ENCODE results near the gene MARCOL.
"Not testable (repeated sequence)": the region's sequence is repeated elsewhere in the genome, so short reads cannot be mapped to it uniquely, and the experiment has no call there.

The MARCOL gene

GRCh38 chr5:148268566-148268965, 30.2 kb downstream of the MARCOL start, which contains the start of gene SPINK13:
TSS of gene SPINK13 (plus strand) at chr5:148268794. CDS start at chr5:148270073, 1,279 bp downstream.
- DNase-seq: no peak

- not testable (repeated sequence) for DNase-seq
Measured at GRCh38 chr5:148275129-148275528, 36.8 kb downstream of the MARCOL start.

GRCh38 chr5:148280893-148281292, 42.6 kb downstream of the MARCOL start:
- not testable (repeated sequence) for DNase-seq

DNA sequence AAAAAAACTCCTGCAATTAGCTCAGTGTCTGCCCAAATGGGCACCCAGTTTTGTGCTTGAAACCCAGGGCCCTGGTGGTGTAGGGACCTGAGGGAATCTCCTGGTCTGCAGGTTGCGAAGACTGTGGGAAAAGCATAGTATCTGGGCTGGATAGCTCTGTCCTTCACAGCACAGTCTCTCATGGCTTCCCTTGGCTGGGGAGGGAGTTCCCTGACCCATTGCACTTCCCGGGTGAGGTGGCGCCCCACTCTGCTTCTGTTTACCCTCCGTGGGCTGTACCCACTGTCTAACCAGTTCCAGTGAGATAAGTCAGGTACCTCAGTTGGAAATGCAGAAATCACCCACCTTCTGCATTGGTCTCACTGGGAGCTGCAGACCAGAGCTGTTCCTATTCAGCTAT, 43.0 kb downstream of the MARCOL start:
- DNase-seq: not testable (repeated sequence)

DNA sequence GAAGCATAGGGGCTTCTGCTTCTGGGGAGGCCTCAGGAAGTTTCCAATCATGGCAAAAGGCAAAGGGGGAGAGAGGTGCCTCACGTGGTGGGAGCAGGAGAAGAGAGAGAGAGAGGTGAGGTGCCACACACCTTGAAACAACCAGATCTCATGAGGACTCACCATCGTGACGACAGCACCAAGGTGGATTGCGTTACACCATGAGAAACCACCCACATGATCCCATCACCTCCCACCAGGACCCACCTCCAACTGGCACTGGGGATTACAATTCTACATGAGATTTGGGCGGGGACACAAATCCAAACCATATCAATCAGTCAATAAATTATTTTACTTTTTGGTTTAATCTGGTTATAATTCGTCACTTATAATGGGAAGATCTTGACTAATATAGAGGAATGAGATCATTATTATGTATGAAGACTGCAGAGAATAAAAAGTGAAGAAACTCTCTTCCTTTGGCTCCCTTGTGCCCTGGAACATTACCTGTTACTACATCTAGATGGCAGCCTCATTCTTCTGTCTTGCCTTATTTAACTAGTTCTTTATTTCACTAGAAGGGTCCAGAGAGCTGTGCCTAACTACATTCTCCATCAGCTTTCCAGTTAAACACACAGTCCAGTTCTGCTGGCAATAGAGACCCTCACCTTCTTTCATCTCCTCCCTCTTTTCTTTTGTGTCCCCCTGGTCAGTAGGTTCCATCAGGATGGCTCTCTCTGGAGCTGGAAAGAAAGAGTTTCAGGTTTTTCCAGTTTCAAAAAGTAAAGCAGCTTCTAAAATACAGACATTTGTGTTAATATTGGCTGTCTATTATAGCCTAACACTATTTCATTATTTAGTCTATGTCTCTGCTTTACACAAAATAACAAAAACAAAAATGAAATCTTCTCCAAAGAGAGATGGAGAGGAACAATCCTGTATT, 52.2 kb downstream of the MARCOL start:
- no peak for DNase-seq

Measured in NCI-H187 (cell line).